ENCODE results near the gene PTPRN2.
A peak's percentile ranks its signal among the peaks of the same experiment; 100 is the strongest.
"Not testable (repeated sequence)": the region's sequence is repeated elsewhere in the genome, so short reads cannot be mapped to it uniquely, and the experiment has no call there.

Gene PTPRN2

DNA sequence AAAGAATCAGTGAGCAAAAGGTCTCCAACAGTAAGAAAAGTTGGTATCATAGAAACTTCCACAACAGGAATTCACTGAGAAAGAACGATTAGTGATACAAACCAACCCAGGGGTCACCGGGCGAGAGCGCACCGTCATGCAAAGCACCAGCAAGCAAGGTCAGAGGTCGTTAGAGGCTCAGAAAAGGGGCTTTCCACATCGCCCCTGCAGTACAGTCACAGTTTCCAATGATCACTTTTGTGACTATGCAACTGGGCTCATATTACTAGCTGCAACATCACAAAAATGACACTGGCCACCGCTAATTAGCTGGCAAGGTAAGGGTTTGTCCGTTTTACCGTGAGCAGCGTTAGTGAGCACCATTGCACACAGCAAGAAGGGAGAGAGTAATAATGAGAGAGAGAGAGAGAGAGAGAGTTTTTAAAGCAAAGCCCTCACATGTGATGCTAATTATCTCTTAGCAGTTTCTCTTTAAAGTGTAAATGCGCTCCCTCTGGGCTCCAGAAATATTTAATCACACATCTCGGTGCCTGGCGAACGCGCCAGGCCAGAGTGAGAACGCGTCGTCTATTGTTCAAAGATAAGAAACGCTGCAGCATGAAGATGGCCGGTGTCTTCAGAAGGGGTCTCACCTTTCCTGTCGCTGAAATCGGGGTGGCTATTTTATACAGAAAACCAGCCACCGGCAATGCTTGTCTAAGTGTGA, 1013.4 kb downstream of the PTPRN2 start:
- no peak for DNase-seq (ENCODE audit: low read depth in 2 of 2, low spot score in 1 of 2)

DNA sequence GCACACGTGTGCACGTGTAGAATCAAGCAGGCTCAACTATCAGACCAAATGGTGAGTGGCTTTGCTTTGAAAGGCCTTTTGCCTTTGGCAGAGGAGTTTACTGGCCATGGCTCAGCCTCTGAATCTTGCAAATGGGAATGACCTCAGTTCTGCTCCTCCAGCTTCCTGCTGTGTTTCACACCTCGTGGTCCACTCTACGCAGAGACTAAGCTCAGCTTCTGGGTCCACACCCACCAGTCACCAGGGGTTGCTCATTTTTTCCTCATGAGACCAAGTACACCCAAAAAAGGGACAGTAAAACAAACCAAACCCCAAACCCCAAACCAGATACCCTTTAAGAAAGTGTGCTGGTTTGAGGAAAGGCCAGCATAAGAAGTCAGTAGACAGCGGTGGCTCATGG, 1014.4 kb downstream of the PTPRN2 start:
- DNase-seq (ENCODE audit: low read depth in 2 of 2, low spot score in 1 of 2), result no peak

DNA sequence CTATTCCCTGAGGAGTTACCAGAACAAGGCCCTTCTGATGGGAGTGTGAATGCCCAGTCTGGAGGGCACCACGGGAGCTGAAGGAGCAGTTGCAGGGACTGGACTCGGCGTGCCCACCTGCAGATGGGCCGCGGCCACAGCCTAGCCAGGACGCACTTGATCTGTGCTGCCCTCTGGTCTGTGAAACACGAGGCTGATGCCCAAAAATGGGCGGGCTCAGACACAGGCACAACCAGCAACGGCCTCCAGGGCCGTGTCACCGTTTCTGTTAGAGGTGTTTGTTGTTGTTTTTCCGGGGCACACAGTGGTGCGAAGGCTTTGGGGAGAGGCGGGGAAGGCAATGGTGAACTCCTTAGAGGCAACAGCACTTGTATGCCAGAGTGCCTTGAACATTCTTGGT, 1015.0 kb downstream of the PTPRN2 start:
- DNase-seq (ENCODE audit: low read depth in 2 of 2, low spot score in 1 of 2), result no peak

DNA sequence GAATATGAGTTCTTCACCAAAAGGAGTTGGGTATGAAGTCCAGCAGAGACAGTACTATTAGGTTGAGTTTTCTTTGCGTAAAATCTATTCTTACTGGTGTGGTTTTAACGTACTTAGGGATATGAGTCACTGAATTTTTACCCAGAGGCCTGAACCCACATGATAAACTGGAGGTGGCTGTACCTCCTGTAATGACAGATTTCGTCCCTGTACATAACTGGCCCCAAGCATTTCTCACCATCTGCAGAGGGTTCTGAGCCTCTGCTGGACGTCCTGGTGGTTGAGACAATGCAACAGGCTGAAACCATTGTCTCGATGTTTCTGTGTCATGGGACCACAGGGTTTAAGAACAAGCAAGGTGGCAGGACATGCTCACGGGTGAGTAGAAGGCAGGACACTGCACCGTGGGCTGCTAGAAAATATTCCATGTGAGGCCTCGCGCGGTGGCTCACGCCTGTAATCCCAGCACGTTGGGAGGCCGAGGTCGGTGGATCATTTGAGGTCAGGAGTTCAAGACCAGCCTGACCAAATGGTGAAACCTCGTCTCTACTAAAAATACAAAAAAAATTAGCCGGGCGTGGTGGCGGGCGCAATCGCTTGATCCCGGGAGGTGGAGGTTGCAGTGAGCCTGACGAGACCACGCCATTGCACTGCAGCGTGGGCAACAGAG, 1017.0 kb downstream of the PTPRN2 start:
- DNase-seq (ENCODE audit: low read depth in 2 of 2, low spot score in 1 of 2), result no peak

DNA sequence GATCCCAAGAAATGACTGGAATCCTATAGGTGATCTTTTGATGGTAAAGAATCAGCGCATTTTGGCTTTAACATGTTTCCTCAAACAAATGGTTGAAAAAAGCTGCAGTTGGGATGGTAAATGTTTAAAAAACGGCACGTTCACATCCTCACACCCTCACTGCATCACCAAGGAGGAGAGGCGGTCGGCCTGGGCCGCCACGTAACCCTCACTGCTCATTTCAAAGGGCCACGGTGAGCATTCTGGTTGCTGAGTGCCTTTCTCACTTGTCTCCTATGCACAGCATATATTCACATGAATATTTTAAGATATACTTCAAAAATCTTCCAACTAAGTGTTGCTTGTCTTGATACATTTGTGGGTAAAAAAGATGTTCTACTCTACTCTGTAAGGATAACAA, 1017.7 kb downstream of the PTPRN2 start:
- no peak for DNase-seq (ENCODE audit: low read depth in 2 of 2, low spot score in 1 of 2)

DNA sequence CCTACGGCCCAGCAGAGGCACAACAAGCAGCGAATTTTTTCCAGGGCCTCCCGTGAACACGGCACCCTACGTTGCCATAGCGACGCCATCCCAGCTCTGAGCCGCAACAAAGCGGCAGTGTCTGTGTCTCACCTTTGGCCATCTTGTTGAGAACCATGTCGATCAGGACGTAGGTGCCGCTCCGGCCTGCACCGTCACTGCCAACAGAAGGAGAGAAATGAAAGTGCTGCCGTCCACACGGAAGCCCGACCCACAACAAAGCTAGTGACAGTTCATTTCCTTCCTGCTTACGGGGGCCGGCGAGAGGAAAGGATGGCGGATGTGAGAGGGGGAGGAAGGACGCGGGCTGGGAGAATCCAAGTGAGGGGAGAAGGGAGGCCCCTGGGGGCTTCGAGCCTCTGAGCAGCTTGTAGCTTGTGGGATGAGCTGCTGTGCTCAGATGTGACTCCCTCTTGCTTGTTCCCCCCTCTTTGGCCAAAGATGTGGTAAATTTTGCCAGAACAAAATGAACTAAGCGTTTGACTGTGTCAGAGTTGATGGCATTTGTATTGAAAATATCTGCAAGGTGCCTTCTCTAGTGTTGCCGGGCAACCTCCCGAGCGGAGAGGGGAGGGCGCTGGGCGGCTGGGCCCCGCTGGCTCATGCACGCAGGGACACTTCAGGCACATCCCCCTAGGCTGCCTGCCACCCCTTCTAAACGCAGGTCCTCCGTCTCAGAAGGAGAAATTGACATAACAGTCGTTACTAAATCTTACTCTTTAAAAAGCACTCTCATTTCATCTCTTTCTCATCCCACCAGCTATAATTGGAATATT, 1018.6 kb downstream of the PTPRN2 start:
- peak in 1 of 2 donors; percentile 6 for DNase-seq (ENCODE audit: low read depth in 2 of 2, low spot score in 1 of 2)

DNA sequence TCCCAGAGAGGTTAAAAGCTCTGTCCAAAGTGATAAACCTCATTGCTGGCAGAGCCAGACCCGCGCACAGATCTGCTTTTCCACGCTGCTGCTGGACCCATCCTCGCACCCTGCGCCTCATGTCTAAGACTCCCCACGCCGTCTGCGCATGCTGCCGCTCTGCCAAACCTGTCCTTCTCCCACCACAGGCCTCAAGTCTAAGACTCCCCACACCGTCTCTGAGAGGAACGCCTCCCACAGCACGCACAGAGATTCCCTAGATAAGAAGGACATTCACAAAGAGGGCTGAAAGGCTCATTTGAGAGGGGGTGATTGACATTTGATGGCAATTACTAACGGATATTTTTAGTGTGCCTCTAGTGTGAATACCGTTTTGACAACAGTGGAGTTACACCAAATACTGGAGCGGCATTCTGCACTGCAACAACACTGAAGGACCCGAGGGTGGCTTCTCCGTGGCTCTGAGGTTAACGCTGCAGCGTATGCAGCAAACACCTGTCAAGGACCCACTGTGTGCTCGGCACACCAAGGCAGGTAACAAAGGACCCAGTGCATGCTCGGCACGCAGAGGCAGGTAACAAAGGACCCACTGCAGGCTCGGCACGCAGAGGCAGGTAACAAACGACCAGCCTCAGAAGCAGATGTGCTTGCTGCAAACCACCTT, 1019.4 kb downstream of the PTPRN2 start:
- no peak for DNase-seq (ENCODE audit: low read depth in 2 of 2, low spot score in 1 of 2)

DNA sequence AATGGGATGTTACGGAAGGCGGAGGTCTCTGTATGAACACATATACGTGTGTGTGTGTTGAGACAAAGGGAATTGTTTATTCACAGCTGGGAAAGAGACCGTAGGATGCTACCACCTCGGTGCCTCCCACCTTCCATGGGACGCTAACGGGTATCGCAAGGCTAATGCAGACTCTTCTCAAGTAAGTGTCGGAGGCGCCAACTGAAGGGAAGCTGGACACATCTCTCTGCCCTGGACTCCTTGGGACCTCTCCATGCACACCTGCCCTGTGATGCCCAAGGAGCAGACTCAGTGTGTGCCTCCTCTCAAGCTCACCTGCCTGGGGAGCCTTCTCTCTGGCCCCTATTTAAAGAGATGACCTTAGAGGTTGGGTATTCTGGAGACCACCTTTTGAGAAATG, 1020.0 kb downstream of the PTPRN2 start:
- DNase-seq (ENCODE audit: low read depth in 2 of 2, low spot score in 1 of 2), result no peak

DNA sequence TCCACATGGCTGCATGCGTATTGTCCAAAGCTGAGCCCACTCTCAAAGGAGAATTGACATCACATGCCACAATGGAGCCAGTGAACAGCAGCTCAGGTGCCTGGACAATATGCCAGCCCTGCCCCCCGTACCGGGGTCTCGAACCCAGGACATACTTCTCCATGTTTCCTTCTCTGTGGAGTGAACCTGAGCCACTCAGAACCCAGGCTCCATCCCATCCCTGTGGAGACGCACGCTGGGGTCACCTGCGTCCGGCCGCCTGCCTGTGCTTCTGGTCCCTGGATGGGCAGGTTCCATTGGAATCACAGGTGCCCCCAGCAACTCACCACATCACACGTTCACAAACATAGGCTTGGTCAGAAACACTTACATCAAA, 1021.0 kb downstream of the PTPRN2 start:
- DNase-seq (ENCODE audit: low read depth in 2 of 2, low spot score in 1 of 2), result no peak

DNA sequence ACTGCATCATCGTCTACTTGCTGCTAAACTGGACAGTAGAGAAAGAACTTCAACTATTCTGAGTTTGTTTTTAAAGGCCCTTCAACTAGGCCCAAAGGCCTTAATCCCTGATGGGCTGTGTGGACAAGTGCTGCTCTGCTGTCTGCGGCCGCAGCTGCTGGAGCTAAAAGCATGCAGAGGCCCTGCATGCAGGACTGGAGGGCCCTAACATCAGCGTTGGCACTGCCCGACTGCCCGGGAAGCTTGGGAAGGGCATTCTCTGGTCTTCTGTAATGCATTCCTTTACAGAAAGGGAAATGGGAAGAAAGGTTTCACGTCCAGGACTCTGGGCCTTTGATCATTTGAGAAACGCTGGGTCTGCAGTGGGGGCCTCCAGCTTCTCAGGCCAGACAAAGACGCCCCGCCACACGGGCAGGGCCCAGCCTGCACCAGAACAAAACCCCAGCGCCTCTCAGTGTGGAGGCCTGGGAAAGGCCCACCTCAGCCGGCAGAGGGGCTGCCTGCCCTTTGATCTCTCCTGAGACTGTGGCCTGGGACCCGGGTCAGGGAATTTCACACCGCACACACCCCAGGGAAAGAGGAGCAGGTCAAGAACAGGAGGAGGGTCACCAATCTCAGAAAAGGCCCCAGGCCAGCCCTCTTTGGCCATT, 1021.5 kb downstream of the PTPRN2 start:
- no peak for DNase-seq (ENCODE audit: low read depth in 2 of 2, low spot score in 1 of 2)

DNA sequence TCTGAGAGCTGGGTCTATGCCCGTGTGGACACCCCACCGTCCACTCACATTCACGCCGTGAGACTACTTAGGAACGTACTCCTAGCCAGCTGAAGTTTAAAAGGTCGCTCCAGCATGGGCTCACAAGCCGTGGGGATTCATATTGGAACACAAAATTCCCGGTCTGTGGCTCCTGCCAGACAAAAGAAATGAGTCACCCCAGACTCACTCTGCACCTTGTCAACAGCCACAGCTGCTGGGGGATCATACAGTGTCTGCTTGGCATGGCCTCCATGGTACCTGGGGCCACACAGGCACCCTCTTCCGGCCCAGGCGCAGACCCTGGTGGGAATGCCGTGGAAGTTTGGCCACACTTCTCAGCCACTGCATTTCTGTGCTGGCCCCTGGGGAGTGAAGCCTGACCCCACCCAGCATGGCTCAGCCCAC, 1022.4 kb downstream of the PTPRN2 start:
- no peak for DNase-seq (ENCODE audit: low read depth in 2 of 2, low spot score in 1 of 2)

DNA sequence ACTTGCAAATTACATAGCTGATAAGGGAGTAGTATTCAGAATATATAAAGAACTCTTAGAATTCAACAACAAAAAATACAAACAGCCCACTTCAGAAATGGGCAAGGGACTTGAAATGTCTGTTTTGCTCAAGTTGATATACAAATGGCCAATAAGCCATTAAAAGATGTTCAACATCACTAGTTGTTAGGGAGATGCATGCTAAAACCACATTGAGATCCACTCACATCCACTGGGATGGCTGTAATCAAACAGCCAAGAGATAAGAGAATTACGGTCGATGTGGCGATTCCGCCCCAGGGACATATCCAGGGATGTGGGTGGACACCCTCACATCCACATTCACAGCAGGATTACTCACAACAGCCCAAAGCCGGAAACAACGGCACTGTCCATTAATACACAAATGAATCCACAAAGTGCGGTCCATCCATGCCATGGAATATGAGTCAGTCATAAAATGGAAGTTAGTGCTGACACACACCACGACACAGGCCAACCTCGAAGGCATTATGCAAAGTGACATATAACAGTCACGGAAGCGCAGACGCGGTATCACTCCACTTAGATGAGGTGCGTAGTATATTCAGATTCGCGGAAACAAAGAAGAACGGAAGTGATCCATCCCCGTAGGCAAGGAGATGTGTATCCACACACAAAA, 1023.0 kb downstream of the PTPRN2 start:
- no peak for DNase-seq (ENCODE audit: low read depth in 2 of 2, low spot score in 1 of 2)

DNA sequence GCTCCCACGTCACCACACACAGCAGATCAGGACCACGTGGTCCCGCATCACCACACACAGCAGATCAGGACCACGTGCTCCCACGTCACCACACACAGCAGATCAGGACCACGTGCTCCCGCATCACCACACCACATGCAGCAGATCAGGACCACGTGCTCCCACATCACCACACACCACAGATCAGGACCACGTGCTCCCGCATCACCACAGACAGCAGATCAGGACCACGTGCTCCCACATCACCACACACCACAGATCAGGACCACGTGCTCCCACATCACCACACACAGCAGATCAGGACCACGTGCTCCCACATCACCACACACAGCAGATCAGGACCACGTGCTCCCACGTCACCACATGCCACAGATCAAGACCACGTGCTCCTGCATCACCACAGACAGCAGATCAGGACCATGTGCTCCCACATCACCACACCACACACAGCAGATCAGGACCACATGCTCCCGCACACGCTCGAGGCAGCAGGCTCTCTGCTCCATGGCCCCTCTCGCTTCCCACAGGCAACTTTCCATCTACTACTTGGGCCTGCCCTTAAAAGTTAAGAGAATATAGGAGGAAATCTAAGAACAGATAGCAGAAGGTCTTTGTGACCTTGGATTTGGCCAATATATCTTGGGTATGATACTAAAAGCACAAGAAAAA, 1024.0 kb downstream of the PTPRN2 start:
- not testable (repeated sequence) for DNase-seq (ENCODE audit: low read depth in 2 of 2, low spot score in 1 of 2)

DNA sequence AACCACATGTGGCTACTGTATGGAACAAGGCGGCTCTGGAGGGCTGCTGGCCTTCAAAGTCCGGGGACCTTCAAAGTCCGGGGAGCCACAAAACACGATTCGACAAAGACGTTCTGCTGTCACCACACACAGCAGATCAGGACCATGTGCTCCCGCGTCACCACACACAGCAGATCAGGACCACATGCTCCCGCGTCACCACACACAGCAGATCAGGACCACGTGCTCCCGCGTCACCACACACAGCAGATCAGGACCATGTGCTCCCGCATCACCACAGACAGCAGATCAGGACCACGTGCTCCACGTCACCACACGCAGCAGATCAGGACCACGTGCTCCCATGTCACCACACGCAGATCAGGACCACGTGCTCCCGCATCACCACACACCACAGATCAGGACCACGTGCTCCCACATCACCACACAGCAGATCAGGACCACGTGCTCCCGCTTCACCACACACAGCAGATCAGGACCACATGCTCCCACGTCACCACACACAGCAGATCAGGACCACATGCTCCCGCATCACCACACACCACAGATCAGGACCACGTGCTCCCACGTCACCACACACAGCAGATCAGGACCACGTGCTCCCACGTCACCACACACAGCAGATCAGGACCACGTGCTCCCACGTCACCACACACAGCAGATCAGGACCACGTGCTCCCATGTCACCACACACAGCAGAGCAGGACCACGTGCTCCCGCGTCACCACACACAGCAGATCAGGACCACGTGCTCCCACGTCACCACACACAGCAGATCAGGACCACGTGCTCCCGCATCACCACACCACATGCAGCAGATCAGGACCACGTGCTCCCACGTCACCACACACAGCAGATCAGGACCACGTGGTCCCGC, 1024.9 kb downstream of the PTPRN2 start:
- not testable (repeated sequence) for DNase-seq (ENCODE audit: low read depth in 2 of 2, low spot score in 1 of 2)

DNA sequence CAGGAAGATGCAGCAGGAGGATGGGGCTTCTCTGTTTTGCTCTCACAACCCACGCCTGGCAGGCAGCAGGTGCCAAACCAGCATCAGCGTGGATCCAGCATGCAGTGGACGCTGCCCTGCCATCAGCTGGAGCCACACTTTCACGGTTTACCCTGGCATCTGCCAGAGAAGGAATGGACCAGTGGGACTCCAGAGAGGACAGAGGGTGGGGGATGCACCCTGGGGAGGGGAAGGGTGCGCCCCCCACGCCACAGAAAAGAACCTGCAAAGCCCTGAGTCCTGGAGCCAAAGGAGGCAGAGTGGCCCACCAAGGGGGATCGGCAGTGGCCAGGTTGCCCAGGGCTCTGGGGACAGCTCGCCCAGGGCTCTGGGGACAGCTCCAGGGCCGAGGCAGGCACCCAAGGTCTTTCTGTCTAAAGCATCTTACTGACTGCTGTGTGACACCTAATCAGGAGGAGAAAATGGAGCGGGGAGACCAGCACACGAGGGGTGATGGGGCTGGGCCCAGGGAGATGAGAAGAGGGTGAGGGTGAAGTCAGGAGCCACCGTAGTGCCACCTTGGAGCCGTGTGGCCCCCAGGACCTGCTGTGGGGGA, 1025.7 kb downstream of the PTPRN2 start:
- no peak for DNase-seq (ENCODE audit: low read depth in 2 of 2, low spot score in 1 of 2)

DNA sequence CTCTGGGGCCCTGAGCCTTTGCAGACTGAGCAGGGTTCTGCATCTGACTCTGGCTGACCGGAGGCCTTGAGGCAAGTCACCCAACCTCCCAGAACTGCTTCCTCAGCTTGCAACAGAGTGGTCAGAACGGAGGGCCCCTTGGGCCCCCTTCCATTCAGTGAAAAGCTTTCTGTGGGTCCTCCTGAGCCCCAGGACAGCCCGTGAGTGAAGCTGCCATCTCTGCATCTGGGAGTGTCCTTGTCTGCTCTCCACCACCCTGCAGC, 1026.2 kb downstream of the PTPRN2 start:
- no peak for DNase-seq (ENCODE audit: low read depth in 2 of 2, low spot score in 1 of 2)

DNA sequence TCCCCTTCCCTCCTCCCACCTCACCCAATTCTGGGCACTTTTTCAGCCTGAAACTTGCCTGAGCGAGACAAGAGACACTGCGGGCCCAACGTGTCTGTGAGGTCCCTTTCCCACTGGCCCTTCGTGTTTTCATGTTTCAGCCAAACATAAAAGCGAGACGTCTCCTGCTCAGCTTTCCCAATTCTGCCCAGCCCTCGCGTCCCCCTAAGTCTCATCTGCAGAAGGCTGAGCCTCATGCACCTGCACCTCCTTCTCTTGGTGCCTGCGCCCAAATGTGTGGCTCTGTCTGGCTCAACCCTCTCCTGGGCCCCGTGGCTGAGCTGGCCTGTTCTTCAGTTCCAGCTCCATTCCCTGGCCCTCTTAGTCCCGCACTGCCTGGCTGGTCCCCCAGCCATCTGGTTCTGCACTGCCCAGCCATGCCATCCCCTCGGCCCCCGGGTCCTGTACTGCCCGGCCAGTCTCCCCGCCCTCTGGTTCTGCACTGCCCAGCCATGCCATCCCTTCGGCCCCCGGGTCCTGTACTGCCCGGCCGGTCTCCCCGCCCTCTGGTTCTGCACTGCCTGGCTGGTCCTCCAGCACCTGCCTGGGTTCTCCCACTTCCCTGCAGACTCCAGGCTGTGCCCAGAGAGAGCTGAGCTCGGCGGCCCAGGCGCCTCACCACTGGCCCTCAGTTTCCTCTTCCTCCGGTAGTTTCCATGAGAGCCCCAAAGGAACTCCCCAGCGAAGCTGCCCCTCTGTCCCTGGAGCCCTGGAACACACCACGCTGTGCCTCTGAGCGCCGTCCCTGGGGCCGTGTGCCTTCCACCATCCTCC, 1026.7 kb downstream of the PTPRN2 start:
- no peak for DNase-seq (ENCODE audit: low read depth in 2 of 2, low spot score in 1 of 2)

DNA sequence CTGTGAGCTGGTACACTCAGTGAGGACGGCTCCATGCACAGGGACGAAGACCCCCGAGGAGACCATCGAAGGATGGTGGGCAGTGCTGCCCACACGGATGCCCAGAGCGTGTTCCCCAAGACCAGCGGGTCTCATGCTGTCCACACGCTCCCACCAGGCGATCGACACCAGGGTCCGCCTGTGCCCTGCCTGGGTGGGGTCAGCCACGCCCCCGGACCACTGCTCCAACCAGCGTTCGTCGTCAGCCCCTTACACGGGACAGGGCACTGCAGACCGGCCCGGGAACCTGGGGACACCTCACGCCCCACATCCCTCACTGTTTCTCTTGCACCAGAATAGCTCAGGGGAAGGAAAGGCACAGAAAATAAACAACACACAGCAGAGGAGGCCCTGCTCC, 1027.4 kb downstream of the PTPRN2 start:
- no peak for DNase-seq (ENCODE audit: low read depth in 2 of 2, low spot score in 1 of 2)

Data from stimulated activated CD8-positive, alpha-beta memory T cell treated with anti-CD3 and anti-CD28 coated beads, Interleukin-4, amount 100 ng/mL, for 4 hours (primary cell).